HG03196 (cell line): ENCODE data around the gene KANSL1L.
A peak's percentile ranks its signal among the peaks of the same experiment; 100 is the strongest.

ENCODE experiments used
- ATAC-seq: cut with Tn5 transposase; IDR thresholded peaks from one replicate; pipeline ENCODE4 v1.9.1; 2021; ENCODE audit not compliant: unreplicated experiment

The KANSL1L gene

DNA sequence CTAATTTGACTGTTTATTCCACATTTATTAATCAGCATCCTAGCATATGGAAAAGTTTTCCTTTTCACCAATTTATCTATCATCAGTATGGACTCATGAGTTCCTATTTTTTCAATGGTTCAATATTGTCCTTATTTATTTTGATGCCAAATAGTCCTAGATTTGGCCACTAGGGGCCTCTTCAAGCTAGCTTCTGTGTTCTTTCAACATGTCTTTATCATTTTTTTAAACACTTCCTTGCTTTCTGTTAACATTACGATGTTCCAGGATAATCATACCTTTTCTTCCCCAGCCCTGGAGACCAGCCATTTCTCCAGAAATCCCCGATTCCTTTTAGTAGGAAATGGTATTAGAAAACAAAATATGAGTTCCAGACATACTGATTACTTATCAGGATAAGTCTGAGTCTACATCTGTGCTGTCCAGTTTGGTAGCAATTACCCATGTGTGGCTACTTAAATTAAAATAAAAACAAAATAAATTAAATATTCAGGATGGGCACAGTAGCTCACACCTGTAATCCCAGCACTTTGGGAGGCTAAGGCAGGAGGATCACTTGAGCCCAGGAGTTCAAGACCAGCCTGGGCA, 98.2 kb downstream of the KANSL1L start:
- peak; percentile 76 for ATAC-seq

DNA sequence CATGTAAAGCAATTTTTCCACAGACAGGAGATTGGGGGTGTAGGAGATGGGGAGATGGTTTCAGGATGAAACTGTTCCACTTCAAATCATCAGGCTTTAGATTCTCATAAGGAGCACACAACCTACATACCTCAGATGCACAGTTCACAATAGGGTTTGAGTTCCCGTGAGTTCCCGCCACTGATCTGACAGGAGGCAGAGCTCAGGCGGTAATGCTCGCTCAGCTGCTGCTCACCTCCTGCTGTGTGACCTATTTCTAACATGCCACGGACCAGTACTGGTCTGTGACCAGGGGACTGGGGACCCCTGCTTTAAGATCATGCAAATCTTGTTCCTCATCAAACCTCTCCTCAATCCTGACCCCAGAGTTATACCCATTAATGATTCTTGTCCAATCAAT, 98.7 kb downstream of the KANSL1L start:
- ATAC-seq, result no peak

DNA sequence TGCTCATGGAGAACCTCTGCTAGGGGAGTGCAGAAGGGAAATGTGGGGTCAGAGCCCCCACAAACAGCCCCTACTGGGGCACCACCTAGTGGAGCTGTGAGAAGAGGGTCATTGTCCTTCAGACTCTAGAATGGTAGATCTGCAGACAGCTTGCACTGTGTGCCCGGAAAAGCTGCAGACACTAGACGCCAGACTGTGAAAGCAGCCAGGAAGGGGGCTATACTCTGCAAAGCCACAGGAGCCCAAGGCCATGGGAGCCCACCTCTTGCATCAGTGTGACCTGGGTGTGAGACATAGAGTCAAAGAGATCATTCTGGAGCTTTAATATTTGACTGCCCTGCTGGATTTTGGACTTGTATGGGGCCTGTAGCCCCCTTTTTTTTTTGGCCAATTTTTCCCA, 107.9 kb downstream of the KANSL1L start:
- no peak for ATAC-seq

DNA sequence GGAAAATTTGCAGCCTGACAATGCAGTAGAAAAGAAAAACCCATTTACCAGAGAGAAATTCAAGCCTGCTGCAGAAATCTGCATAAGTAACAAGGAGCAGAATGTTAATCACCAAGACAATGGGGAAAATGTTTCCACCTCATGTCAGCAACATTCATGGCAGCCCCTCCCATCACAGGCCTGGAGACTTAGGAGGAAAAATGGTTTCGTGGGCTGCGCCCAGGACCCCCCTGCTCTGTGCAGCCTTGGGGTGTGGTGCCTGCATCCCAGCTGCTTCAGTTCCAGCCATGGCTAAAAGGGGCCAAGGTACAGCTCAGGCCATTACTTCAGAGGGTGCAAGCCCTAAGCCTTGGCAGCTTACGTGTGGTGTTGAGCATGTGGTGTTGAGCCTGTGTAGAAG, 115.4 kb downstream of the KANSL1L start:
- ATAC-seq, result no peak

DNA sequence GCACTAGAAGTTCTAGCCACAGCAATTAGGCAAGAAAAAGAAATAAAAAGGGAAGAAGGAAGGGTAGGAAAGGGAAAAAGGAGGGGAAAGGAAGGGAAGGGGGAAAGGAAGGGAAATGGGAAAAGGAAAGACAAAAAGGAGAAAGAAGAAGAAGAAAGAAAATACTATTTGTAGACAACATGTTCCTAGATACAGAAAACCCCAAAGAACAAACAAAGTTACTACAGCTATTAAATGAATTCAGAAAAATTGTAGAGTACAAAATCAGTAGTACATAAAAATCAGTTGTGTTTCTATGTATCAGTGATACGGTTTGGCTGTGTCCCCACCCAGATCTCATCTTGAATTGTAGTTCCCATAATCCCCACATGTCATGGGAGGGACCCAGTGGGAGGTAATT, 116.5 kb downstream of the KANSL1L start:
- no peak for ATAC-seq

DNA sequence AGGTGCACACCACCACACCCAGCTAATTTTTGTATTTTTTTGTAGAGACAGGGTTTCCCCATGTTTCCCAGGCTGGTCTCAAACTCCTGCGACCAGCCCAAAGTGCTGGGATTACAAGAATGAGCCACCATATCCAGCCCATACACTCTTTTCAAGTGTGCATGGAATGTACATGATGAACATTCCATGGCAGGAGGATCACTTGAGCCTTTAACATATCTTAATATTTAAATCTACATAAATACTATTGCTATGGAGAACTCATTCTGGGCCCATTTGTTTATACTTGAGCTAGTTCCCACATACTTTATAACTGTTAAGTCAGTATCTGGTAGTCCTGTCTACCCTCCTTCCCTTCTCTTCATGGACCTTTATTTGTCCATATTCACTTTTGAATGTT, 120.3 kb downstream of the KANSL1L start:
- no peak for ATAC-seq

DNA sequence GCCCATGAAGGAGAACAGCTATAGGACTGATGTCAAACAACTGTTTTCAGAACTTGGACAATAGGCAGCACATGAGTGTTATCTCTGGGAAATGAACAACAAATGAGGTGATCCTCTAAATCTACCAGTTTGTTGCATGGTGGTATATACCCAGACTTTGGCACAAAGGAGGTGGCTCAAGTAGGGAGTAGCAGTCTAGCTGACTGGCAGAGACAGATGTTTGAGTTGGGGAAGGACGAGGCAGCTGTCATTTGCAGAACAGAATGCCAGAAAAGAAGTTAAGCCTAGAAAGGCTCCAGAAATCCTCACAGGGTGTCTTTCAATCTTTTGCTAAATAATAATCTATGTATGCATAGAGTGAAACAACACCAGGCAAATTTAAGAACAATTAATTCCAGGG, 121.4 kb downstream of the KANSL1L start:
- ATAC-seq, result no peak

DNA sequence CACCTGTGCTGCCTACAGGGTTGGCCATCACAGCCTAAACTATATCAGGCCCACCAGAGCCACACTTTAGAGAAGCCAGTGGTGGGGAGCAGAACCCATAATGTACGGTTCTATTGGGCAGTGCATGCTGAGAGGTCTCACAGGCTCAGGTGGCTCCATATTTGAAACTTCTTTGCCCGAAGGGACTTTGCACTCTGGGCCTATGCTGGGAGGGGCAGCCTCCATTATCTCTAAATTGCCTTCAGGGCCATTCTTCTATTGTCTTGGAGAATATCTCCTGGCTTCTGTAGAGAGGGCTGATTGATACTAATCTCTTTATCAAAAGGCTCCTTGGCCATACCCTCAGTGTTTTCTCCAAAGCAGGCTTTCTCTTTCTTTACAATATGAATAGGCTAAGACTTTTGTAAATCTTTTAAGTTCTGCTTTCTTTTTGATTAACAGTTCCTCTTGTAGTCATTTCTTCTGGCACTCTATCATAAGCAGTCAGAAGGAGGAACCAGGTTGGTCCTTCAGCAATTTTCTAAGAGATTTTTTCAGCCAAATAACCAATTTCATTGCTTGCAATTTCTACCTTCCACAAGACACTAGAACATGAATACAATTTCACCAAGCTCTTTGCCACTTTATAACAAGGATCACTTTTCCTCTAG, 124.2 kb downstream of the KANSL1L start:
- no peak for ATAC-seq

DNA sequence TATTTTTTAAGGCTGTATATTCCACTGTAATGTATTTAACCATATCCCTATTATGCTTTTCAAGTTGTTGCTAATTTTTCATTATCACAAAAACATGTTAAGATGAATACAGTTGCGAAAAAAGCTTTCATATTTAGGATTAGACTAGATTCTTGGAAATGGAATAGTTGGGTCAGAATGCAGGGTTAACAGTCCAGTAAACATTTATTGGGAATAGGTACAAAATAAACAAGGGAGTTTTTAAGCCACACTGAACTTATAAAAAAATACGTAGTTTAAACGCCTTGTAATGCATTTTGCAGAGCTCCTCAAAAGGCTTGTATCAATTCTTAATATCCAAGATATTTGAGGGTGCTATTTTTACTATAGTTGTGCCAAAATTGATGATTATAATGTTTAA, 133.1 kb downstream of the KANSL1L start:
- ATAC-seq, result no peak

DNA sequence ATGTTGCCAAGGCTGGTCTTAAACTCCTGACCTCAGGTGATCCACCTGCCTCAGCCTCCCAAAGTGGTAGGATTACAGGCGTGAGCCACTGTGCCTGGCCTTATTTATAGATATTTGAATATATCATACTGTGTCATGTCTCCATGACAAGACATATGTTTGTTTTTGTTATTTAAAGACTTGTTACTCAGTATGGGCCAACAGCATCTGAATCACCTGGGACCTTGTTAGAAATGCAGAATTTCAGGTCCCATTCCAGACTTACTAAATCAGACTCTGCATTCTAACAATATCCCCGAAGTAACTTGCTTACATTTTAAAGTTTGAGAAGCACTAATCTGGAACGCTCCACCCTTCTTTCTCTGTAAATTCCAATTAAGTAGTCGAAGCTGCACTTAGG, 135.5 kb downstream of the KANSL1L start:
- no peak for ATAC-seq

DNA sequence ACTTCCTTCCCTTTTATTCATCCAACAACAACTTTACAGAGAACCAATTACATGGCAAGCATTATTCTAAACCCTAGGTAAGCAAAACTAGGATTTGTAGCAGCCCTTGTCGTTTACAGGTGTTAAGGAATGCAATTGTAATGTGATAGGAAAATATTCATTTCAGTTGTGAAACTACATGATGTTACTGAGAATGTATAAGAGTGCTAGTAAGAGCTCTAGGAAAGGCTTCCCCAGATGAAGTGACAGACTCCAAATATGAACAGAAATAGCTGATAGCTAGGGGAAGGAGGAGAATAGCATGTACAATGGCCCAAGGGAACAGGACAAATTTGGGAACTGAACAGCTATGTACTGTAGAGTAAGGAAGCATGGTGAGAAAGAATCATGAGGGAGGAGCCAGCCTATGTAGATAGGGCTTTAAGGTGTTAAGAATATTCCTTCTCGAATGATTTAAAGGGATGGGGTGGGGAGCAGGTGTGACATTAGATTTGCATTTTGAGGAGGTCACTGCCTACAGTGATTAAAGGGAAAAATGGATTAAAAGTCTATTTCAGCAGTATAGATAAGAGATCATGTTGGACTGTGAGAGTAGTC, 137.0 kb downstream of the KANSL1L start:
- ATAC-seq, result no peak

DNA sequence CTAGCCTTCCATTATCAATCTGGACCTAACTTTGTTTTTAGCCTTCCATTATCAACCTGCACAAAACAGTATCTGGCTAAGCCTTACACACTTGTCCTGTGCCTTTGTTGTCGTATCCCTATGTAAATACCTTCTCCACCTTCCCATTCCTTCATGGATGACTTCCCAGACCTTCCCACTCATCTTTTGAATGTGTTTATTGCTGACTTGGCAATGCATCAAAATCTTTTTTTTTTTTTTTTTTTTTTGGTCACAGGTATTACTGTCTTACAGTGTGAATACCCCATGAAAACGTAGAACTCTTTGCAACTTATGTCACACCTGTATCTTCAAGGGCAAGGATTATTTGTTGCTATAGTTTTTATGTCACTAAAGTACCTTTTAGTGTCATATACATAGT, 143.0 kb downstream of the KANSL1L start:
- no peak for ATAC-seq

DNA sequence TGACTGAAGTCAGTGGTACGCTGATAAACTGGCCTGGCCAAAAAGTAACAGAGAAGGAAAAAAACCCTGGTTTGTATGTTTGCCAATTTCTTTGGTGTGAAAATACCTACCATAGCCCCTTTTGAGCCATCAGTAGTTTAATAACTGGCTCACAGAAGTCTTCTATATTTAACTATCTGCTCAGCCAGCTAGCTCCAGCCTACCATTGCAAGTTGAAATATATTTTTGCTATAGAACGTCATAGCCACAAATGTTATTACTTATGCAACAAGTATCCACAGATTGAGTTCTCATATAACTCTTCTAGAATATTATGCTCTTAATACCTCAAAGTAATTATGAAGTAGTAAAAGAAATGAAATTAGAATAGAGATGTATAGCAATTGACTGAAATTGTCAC, 143.6 kb downstream of the KANSL1L start:
- ATAC-seq, result no peak

DNA sequence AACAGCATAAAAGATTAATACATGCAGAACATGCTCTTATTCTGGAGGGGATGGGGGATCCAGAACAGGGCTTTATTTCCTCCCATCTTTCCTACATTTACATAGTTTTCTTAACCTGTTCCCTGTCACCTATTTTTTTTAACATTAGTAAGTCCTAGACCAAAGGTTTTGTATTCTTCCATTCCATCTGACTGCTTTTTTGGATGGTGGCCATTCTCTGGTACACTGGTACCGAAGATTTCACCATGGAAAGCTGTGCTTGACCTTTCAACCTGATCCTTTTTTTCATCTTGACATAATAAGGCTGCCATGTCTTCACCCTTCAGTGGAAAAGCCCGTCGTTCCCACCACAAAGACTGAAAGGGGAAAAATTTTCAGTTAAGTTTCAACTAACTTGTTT, 148.4 kb downstream of the KANSL1L start:
- no peak for ATAC-seq

DNA sequence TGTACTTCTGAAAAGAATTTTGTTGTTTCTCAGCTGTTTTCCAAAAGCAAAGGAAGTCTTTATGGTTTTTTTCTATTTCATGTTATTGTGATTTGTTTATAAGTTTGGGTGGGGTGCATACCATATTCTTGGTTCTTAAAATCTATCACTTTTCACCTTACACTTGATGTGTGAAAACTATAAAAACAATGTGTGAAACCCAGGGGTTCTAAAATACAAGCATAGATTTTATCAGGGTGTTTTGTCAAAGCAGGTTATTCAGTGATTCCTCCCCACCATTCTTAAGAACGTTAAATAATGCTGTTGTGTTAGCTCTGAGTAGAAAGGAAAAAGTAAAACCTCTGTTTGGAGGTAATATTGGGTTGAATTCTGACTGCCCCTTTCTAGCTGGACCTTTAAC, 151.1 kb downstream of the KANSL1L start:
- no peak for ATAC-seq

DNA sequence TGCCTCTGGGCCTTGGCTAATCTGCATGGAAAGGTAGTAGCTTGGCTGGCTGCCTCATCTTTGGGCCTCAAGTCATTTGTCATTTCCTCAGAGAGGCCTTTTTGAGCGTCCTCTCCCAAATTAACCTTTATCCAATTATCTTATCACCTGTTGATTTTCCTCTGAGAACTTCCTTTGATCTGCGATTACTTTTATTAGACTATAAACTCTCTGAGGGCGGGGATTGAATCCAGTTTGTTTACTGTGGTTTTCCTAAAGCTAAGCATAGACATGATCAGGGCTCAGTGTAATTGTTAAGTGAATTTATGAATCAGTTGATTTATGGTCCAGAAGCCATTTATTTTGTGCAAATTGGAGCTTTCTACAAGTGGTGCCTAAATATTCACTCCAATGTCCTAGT, 161.3 kb downstream of the KANSL1L start:
- ATAC-seq, result no peak

DNA sequence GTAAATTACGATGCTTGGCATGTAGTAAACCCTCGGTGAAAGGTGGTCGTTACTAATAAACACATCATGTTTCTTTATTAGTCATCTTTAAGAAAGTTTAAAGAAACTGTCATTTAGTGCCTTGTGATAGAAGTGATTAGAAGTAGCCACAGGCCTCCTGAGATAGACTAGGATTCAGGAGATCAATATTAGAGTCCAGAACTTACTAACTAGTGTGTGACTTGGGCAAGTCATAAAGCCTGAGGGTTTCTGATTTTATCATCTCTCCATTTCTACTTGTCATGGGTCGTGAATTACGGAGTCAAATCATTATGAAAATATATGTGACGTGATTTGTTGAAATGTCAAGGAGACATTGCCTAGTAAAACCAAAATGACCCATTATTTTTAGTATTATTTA, 162.1 kb downstream of the KANSL1L start:
- ATAC-seq, result no peak

DNA sequence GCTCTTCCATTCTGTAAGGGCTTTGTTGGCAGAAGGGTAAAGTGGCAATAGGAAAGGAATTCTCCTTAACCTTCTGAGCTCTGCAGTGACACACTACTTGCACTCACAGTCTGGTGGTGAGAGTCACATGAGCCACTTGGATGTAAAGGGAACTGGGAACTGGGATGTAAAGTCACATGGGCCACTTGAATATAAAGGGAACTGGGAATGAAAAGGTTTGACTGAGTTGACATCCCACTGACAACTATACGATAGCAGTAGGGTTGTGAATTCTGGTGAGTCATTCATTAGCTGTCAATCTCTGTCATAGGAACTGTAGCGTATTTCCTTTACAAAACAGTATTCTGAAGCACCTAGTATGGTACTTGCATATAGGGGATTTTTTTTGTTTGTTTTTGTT, 163.3 kb downstream of the KANSL1L start:
- ATAC-seq, result no peak

DNA sequence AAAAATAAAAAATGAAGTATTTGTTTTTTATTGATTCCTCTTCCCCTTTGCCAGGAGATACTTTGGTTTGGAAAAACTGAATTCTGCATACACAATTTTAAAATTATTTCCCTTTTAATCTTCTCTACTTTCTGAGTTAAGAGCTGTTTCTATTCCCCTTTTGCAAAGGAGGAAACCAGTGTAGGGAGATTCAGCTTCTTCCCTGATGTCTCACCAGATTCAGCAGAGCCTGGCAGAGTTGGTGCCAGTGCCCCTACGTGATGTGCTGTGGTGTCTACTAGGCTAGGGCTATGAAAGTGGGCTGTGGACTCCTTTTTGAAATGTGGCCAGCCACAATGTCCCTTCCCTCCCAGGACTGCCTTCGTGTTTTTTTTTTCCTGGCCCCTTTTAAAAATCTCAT, 166.3 kb downstream of the KANSL1L start:
- no peak for ATAC-seq

DNA sequence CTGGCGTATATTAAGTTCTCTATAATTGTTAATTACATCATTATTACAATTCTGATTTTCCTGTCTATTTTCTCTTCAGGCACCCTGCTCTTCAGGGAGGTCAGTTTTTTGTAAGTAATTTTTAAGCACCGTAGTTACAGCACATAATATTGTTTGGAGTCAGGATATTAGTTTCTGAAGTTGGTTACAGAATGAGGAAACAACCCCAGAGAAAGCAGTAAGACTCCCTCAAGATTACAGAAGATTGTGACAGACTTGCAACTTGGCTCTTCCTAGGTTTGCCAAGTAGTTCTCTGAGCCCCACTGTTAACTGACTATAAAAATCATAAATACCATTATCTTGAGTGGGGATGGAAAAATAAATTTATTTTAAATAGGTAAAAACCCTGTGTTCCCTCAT, 167.8 kb downstream of the KANSL1L start:
- ATAC-seq, result no peak

DNA sequence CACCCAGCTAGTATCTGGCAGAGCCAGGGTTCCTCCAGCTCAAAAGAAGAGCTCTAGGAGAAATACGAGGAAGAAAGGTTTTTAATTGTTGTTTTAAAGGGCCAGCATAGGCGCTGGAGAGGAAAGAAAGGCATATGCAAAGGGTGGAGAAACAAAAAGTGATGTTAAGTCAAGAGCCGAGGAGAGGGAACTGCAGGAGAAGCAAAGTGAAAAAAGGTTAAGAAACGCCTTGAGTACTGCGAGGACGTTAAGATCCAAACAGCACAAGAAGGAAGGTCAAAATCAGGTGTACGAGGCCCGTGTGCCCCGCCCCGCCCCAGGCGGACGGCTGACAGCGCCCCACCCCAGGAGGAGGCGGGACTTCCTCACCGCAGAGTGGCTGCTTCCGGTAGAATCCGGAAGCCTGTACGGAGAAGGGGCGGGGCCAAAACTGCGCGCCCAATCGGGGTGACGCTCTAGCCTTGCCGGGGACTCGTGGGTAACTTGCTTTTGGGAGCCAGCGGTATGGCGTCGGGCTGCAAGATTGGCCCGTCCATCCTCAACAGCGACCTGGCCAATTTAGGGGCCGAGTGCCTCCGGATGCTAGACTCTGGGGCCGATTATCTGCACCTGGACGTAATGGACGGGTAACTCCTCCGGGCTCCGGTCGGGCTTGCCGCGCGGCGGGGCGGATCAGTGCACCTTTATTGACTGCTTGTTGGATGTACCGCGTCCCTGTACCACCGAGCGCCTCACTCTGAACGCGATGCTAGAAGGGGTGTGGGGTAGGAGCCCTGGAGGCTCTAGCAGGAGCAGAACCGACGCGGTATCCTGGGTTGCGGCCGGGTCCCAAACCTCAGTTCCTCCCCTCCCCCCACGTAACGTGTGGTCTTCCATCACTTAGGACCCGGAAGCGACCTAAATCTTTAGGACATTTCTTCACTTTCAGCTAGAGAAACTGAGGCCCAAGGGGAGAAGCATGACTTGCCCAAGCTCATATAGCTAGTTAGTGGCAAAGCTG, 168.8 kb downstream of the KANSL1L start, which contains the start of gene RPE:
Gene RPE (plus strand): TSS at position 481 of the 1,000 bp plus-strand sequence. CDS start 24 bp downstream, at position 505.
- ATAC-seq, result peak; percentile 100
